CD4-positive, alpha-beta T cell treated with Interleukin-1 beta for 1 hour (primary cell): ENCODE data around the gene SLCO2A1.
"Not testable (repeated sequence)": the region's sequence is repeated elsewhere in the genome, so short reads cannot be mapped to it uniquely, and the experiment has no call there.

Experiments used
- DNase-seq, 2 donors: peaks; one replicate each; pipeline ENCODE4 v3.0.0-alpha.2; 2020 to 2022

The SLCO2A1 gene

DNA sequence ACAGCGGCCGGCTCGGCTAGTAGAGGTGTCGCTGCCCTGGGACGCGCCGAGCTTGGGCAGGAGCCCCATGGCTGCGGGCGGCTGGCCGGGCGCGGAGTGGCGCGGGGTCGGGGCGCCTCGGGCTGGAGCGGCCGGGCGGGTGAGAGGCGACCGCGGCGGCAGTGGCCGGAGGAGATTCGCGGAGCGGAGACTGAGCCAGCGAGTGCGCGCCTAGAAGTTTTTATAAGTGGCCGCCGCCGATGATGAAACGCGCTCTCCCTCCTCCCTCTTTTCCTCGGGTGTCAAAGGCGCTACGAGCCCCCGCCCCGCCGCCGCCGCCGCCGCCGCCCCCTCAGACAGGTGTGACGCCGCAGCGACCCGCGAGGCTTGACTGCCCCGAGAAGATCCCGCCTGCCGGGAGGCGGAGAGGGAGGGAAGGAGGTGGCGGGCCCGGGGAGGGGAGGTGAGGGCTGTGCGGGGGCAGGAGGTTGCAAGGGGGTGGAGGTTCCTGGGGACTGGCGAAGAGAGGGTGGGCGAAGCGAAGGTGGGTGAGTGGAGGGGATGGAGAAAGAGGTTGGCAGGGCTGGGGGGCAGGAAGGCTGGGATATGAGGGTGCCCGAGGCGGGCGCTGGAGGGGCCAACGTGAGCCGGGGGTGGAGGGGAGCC is at the start of gene SLCO2A1:
SLCO2A1 (minus strand) TSS at position 192 of the 645 bp plus-strand sequence; CDS start at position 69, 123 bp downstream.
- no peak for DNase-seq

- DNase-seq, result no peak
These were observed 49.4 kb upstream of the SLCO2A1 start for GRCh38 chr3:134079111-134079547.

GRCh38 chr3:134078169-134078831 is 48.6 kb upstream of the SLCO2A1 start:
- DNase-seq, result no peak

DNA sequence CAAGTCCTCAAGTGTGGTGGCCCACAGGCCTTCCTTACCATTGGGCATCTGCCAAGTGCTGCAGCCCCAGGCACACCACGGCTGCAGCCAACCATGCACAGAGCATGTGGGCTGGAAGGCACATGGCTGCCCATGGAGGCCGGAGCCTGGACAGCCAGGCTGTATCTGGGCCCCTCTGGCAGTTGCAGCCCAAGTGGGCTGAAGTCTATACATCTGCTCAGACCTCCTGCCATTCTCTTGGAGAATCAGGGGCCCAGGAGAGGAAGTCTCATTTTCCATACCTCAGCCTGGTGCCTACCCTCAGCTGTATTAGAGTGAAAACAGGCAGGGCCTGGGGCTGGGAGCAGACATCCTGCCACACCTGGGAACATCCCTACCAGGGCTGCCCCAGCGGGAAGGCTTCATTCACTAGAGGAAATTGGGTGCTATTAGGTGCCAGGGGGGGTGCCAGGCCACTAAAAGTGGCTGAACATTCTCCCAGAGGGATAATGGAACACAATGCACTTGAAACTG is 48.0 kb upstream of the SLCO2A1 start:
- no peak for DNase-seq

DNA sequence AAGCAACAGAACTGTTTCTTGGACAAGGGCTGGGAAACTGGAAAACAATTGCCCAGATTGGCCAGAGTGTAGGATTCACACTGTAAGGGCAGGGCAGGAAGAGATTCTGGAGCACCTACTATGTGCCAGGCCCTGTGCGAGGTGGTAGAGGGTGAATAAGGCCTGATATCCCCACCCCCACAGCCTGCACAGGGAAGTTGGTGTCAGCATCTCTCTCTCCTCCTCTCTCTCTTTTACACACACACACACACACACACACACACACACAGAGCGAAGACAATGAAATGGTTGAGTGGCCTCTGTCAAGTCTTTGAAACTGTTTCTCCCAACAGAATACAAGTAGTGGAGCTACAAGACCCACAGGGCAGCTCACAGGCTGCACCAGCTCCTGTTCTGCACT is 47.1 kb upstream of the SLCO2A1 start:
- no peak for DNase-seq

- no peak for DNase-seq
These were observed 46.1 kb upstream of the SLCO2A1 start for GRCh38 chr3:134075846-134076245.

- no peak for DNase-seq
These were observed 45.8 kb upstream of the SLCO2A1 start for GRCh38 chr3:134075568-134075825.

GRCh38 chr3:134074790-134075567 is 45.3 kb upstream of the SLCO2A1 start:
- no peak for DNase-seq

DNA sequence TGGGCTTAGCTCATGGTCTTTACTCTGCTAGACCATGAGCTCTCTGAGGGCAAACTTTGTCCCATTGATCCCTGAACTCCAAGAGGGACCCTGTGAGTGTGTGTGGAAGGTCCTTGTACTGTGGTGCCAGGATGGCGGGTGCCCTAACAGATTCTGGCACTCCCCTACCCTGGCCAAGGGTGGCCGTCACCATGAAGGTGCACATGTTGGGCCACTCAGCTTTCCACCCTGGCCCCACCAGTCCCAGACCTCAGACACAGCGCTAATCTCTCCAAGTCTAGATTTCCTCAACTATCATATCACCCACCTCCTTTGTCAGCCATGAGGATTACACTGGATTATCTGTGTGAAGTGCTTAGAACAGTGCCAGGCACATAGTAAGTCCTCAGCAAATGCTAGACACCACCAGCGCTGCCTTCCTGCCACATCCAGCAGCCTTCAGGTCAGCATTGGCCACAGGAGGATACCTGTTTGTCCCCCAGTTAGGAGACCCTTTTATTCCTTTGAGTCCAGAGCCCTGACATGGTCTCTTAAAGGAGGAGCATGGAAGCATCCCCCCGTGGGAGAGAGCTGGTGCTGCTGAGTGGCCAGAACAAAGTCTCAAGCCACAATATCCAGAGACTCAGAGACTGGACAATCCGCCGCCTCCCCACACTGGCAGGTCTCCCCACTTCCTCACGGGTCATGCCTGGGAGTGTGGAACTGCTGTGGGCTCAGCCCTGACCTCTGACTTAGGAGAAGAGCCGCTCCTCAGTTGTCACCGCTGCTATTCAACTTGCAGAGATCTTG is 44.5 kb upstream of the SLCO2A1 start:
- DNase-seq, result no peak

DNA sequence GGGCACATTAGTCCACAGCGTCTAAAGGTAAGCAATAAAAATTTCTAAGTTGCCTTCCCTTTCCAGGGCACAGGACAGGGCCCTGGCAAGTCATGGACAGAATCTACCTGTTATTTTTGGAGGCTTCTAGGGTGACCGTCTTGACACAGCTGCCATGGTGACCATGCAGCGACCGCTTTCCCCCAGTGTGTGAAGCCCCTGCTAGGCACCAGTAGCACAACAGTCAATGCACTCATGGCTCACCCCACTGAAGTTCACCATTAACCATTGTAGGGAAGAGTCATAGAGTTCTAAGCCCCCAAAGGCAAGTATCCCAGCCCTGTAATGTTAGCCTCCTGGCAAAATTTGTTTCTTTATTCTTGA is 43.8 kb upstream of the SLCO2A1 start:
- no peak for DNase-seq

DNA sequence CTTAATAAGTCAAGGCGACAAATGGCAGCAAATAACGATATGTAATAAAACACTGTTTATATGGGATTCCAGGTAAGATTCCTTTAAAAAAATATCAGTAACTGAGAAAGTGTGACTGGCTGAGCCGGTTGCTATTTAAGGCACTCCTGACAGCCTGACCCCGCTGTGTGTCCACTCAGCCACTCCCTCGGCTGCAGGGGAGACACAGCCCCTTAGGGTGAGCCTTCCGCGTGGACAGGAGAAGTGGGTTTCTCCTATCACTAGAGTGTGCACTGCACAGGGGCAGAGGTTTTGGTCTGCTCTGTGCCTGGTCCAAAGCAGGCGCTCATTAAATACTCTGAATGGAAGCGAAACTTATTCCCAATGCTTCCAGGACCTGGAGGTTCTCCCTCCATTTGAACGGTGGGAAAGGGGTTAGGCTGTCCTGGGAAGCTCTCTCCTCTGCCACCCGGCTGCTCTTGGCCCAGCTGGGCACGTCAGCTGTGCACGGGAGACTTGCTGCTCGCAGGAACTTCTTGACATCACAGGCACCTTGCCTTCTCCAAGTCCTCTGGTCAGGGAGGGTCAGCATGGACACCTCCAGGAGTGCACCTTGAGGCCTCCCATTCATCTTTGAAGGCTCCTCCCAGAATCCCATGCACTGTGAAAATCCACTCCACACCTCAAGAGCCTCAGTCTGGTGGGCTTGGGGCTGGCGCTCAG is 43.3 kb upstream of the SLCO2A1 start:
- no peak for DNase-seq

- DNase-seq, result not testable (repeated sequence)
These were observed 40.6 kb upstream of the SLCO2A1 start for GRCh38 chr3:134070281-134070680.

DNA sequence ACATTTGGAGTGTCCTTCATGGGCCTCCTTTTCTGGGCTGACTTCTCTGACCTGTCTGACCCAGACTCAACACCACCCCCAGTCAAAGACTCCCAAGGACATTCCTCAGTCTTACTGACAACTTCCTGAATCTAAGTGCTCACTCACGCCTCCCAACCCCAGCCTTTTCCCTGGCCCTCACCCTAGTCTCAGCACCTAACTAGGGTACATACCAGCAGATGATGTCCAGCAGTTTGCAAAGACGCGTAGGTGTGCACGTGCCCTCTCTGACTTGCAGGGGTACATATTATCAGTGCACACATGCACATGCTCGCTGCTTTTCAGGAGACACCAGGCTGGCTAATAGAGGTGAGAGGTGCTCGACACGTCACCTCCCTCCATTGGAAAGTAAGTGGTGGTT is 38.7 kb upstream of the SLCO2A1 start:
- no peak for DNase-seq

DNA sequence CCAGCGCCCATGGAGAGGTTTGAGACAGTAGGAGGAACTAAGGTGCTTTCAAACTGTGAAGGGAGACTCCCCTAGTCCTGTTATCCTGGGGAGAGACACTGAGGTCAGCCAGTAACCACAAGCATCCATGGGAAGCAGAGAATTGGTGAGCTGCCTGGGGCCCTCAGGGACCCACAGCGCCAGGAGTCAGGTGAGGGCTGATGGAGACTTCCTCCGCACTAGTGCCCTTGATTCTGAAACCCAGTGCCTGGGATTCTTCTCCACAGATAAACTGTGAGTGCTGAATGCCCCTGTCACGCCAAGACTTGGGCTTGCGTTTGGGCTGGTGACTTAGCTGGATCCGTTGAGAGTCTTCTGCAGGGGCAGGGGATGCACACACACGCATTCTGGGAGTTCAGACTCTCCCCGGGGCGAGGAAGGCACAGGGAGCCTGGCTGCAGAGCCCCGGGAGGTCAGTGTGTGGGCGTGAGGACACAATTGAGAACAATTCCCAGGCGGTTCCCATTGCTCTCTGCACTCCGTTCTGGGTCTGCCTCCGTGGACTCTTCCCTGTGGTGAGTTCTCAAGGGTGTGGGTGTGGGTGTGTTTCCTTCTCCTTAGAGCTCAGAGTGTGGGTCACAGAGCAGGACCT is 37.9 kb upstream of the SLCO2A1 start:
- DNase-seq, result no peak

- no peak for DNase-seq
These were observed 37.2 kb upstream of the SLCO2A1 start for GRCh38 chr3:134066651-134067530.

GRCh38 chr3:134066158-134066541 is 36.4 kb upstream of the SLCO2A1 start:
- DNase-seq, result no peak

- no peak for DNase-seq
These were observed 35.8 kb upstream of the SLCO2A1 start for GRCh38 chr3:134065252-134066157.

GRCh38 chr3:134064081-134064480 is 34.4 kb upstream of the SLCO2A1 start:
- DNase-seq, result no peak

GRCh38 chr3:134061401-134061800 is 31.7 kb upstream of the SLCO2A1 start:
- DNase-seq, result no peak
